Naive B cell (primary cell): ENCODE results near the gene TRIM67. TPM values are rescaled to one million over a fixed set of nuclear protein-coding genes. Genes with fewer than 3 reads are reported as not detected.

Experiments used
- ATAC-seq, 2 donors: fragments of 150-1000 bp; cut with Tn5 transposase; 2 replicates each; pipeline ENCODE4 v1.10.0; 2021; ENCODE audit warnings: low read depth in 2 of 2, mild to moderate bottlenecking in 2 of 2, moderate library complexity in 2 of 2
- DNase-seq: peaks from one replicate; pipeline ENCODE4 v3.0.0; 2022
- H3K27ac Mint-ChIP-seq, 6 donors: one replicate each; pipeline ENCODE4 v1.8.0; 2020 to 2022; ENCODE audit warnings: mild to moderate bottlenecking in 6 of 6, mixed read lengths in 6 of 6, moderate library complexity in 5 of 6, inconsistent platforms in 2 of 6
- H3K27me3 Mint-ChIP-seq, 3 donors: one replicate each; pipeline ENCODE4 v1.8.0; 2021 to 2022; ENCODE audit warnings: mixed read lengths in 3 of 3, mild to moderate bottlenecking in 1 of 3
- H3K36me3 Mint-ChIP-seq, 2 donors: one replicate each; pipeline ENCODE4 v1.8.0; 2020 to 2022; ENCODE audit warnings: mixed read lengths in 2 of 2, inconsistent platforms in 1 of 2, mild to moderate bottlenecking in 1 of 2
- H3K4me1 Mint-ChIP-seq, 3 donors: one replicate each; pipeline ENCODE4 v1.8.0; 2020 to 2022; ENCODE audit warnings: mixed read lengths in 3 of 3, inconsistent platforms in 1 of 3, mild to moderate bottlenecking in 1 of 3, moderate library complexity in 1 of 3
- H3K4me3 Mint-ChIP-seq, 8 donors: one replicate each; pipeline ENCODE4 v1.8.0; 2020 to 2022; ENCODE audit warnings: mild to moderate bottlenecking in 8 of 8, mixed read lengths in 8 of 8, moderate library complexity in 8 of 8, inconsistent platforms in 2 of 8
- H3K9me3 Mint-ChIP-seq, 7 donors: one replicate each; pipeline ENCODE4 v1.8.0; 2020 to 2022; ENCODE audit warnings: mixed read lengths in 7 of 7, mild to moderate bottlenecking in 5 of 7, inconsistent platforms in 2 of 7, moderate library complexity in 1 of 7
- polyA plus RNA-seq, 6 donors: library from polyadenylated mRNA; unstranded; fragments of 300-500 nt; fragmentation: Illumina TruSeq; gene quantifications; one replicate each; pipeline ENCODE4 v1.2.3, GENCODE V29; 2021; ENCODE audit warnings: low read depth in 6 of 6

Gene TRIM67
- polyA plus RNA-seq, 6 donors from 2014 or later: not detected

DNA sequence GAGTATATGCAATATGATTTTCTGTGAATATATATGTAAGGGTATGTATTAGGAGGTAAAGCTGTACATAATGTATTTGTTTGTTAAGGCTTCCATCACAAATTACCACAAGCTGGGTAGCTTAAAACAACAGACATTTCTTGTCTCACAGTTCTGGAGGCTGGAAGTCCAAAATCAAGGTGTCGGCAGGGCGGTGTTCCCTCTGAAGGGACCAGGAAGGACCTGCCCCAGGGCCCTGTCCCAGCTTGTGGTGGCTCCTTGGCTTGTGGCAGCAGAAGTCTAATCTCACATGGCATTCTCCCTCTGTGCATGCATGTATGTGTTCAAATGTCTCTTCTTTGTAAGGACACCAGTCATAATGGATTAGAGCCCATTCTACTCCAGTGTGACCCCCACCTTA lies 17.1 kb downstream of the TRIM67 start:
- no peak for ATAC-seq
- Mint-ChIP-seq H3K36me3 (no peaks in the 10 kb centered on the region), H3K27me3 (peaks cover 61 to 68% (median 62%) of the 10 kb centered on the region in 3 donors), H3K9me3 (peaks cover 0 to 11% (median 0%) of the 10 kb centered on the region in 7 donors), H3K4me3 (no peak overlapping the region), H3K4me1 (no peaks in the 10 kb centered on the region), H3K27ac (no peak overlapping the region)
- no peak for DNase-seq

DNA sequence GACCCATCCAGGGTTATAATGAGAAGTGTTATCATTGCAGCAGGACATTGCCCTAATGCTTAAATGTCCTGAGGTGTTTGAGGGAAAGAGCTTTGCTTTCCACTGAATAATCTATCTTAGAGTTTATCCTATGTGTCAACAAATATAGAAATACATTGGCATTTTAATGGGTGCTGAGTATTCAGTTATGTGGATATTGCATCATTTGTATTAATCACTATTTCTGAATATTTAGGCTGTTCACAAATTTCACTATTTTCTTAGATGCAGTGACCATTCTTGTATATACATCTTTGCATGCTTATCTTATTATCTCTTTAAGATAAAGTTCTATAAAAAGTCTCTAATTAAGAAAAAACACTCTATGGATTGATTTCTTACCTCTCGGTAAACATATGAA lies 18.2 kb downstream of the TRIM67 start:
- Mint-ChIP-seq H3K27me3 (peaks cover 52 to 74% (median 60%) of the 10 kb centered on the region in 3 donors), H3K4me1 (no peaks in the 10 kb centered on the region), H3K9me3 (peaks cover 0 to 11% (median 0%) of the 10 kb centered on the region in 7 donors), H3K36me3 (no peaks in the 10 kb centered on the region), H3K4me3 (no peak overlapping the region), H3K27ac (no peak overlapping the region)
- no peak for ATAC-seq
- DNase-seq: no peak

DNA sequence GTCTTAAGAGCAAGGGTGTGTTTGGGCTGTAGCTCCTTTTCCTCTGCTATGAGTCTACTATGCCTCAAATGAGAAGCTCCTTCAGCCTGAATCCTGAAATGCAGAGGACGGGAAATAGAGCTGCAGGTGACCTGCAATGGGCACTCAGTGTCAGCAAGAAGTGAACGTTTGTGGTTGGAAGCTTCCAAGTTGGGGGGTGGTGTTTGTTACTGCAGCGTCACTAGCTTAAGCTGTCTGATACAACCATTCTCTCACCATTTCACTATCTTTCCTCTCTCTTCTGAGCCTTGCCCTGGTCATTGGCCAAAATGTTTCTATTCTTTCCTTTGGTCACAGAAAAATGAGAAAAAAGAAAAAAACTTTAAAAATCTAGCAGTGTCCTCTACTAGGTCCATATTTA lies 19.4 kb downstream of the TRIM67 start:
- DNase-seq (no peak), ATAC-seq (no peak)
- H3K27me3 Mint-ChIP-seq: peaks cover 48 to 73% (median 61%) of the 10 kb centered on the region in 3 donors
- no peak overlapping the region for H3K4me3 Mint-ChIP-seq
- no peaks in the 10 kb centered on the region for H3K36me3 Mint-ChIP-seq
- peaks cover 0 to 11% (median 0%) of the 10 kb centered on the region in 7 donors for H3K9me3 Mint-ChIP-seq
- no peak overlapping the region for H3K27ac Mint-ChIP-seq
- H3K4me1 Mint-ChIP-seq: no peaks in the 10 kb centered on the region

DNA sequence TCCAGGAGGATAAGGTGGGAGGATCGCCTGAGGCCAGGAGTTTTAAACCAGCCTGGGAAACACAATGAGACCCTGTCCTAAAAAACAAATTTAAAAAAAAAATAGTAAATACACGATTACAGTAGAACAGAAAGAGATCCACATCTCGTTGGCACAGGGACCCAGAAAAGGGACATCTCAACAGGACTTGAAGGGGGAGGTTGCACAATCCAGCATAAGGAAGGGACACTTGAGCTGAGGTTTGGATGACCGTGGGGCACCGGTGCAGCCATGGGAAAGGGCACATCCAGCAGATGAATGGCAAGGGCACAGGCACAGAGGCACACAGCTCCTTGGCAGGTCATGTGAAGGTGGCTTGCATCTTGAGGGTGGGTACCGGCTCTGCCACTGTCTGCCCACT lies 20.5 kb downstream of the TRIM67 start:
- peaks cover 47 to 73% (median 53%) of the 10 kb centered on the region in 3 donors for H3K27me3 Mint-ChIP-seq
- ATAC-seq: no peak
- H3K4me1 Mint-ChIP-seq: no peaks in the 10 kb centered on the region
- H3K27ac Mint-ChIP-seq: no peak overlapping the region
- no peaks in the 10 kb centered on the region for H3K36me3 Mint-ChIP-seq
- no peak overlapping the region for H3K4me3 Mint-ChIP-seq
- peaks cover 0 to 11% (median 0%) of the 10 kb centered on the region in 7 donors for H3K9me3 Mint-ChIP-seq
- no peak for DNase-seq

DNA sequence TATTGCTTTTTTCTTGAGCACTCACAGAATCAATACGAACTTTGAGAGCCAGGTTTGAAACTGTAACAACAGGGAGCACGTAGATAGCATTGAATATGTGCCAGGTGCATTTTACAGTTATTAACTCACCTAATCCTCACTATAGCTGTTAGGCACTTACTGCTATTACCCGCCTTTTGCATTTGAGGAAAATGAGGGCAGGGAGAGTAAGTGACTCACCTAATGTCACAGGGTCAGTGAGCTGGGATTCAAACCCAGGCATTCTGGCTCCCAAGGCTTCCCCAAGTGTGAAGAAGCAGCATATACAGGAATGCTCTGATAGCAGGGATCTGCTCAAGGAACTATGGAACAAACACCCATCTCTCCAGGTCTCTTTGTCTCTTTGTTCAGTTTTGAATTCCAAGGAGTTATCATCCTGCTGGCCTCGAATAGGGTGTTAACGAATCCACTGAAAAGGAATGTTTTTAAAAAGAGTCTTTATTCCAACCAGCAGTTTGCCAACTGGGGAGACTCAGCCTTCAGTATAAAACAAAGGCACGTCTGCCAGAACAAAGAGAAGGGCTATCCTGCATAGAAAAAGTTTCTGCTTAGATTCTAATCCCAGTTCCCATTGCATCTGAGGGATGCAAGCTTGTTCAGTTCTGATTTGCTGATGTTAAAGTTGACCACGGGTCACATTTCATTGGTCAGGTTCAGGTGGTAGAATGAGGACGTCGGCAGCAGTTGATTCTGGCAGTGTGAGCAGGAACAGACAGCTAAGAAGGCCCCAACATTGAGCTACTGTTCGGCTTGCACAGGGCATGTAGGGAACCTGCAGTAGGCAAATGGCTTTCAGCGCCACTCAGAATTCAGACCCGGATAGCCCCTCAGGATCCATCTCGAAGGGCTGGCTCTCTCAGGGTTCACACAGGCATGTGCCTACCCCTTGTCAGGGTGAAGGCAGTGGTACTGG lies 22.1 kb downstream of the TRIM67 start:
- peaks cover 0 to 6% (median 0%) of the 10 kb centered on the region in 7 donors for H3K9me3 Mint-ChIP-seq
- peaks cover 37 to 77% (median 55%) of the 10 kb centered on the region in 3 donors for H3K27me3 Mint-ChIP-seq
- H3K4me1 Mint-ChIP-seq: no peaks in the 10 kb centered on the region
- ATAC-seq (no peak), DNase-seq (no peak)
- H3K4me3 Mint-ChIP-seq: no peak overlapping the region
- no peak overlapping the region for H3K27ac Mint-ChIP-seq
- no peaks in the 10 kb centered on the region for H3K36me3 Mint-ChIP-seq

DNA sequence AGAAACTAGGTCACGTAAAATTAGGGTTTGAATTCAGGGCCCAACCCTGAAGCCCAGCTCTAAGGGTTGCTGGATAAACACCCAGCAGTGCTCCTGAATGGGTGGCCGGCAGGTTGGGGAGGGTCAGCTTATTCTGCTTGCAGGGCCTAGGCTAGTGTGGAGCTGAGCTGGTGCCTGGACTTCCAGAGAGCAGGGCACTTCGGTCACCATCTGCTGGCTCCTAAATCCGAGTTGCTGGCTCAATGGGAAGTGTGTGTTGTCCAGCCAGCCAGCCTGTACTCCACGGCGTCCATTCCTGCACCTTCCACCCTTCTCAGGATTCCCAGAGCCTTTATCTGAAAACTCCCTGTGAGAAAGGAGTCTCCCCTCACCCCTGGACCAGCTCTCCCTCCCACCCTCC lies 23.0 kb downstream of the TRIM67 start:
- no peak for ATAC-seq
- H3K4me3 Mint-ChIP-seq: no peak overlapping the region
- no peaks in the 10 kb centered on the region for H3K4me1 Mint-ChIP-seq

DNA sequence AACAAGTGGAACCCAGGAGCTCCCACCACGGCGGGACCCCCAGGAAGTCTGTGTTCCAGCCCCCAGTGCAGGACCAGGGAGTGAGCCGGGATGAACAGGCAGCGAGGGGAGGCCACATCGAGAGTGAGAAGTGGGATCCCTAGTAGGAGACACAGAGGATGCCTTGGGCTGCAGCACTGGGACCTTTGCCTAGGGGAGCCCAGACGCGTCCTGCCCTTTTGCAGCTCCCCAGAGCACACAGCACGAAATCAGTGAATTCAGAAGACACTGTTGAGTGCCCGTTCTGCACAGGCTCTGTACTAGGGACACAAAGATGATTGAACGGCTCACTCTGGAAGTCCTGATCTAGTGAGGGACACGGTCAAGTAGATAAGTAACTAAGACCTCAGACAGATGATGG lies 23.5 kb downstream of the TRIM67 start:
- H3K9me3 Mint-ChIP-seq: peaks cover 0 to 12% (median 1%) of the 10 kb centered on the region in 7 donors
- peaks cover 46 to 73% (median 51%) of the 10 kb centered on the region in 3 donors for H3K27me3 Mint-ChIP-seq
- peaks cover 0 to 5% of the 10 kb centered on the region in 2 donors for H3K36me3 Mint-ChIP-seq
- ATAC-seq (no peak), DNase-seq (no peak)
- no peaks in the 10 kb centered on the region for H3K4me1 Mint-ChIP-seq
- H3K27ac Mint-ChIP-seq: no peak overlapping the region
- H3K4me3 Mint-ChIP-seq: no peak overlapping the region

More for the DNA sequence above, 23.0 kb downstream of the TRIM67 start:
- Mint-ChIP-seq H3K27me3 (peaks cover 46 to 75% (median 51%) of the 10 kb centered on the region in 3 donors), H3K36me3 (peaks cover 0 to 5% of the 10 kb centered on the region in 2 donors), H3K9me3 (peaks cover 0 to 10% (median 2%) of the 10 kb centered on the region in 7 donors), H3K27ac (no peak overlapping the region)
- DNase-seq: no peak

DNA sequence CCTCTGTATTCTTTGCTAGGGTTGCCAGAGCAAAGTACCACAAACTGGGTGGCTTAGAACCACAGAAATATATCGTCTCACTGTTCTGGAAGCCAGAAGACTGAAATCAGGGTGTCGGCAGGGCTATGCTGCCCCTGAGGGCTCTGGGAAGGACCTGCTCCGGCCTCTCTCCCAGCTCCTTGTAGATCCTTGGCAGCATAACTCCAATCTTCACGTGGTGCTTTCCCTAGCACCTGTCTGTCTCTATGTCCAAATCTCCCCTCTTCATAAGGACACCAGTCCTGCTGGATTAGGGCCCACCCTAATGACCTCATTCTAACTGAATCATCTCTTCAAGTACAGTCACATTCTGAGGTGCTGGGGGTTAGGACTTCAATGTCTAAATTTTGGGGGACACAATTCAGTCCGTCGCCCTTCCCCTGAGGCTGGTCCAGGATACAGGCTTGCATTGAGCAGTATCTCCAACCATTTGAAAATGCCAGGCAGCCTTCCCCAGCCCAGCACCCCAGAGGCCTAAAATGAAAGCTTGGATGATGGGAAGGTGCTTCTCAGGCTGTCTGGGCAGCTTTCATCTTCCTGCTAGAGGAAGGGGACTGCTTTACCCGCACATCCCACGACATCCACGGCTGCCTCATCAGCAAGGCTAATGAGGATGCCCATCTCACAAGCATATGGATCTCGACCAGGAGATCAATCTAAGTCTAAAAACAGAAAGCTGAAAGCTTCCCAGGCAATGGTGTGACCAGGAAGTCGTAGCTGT lies 24.7 kb downstream of the TRIM67 start:
- peaks cover 0 to 5% of the 10 kb centered on the region in 2 donors for H3K36me3 Mint-ChIP-seq
- no peak for ATAC-seq
- DNase-seq: no peak
- peak overlapping the region in 1 of 8 donors; percentile 35 for H3K4me3 Mint-ChIP-seq
- peaks cover 45 to 79% (median 51%) of the 10 kb centered on the region in 3 donors for H3K27me3 Mint-ChIP-seq
- H3K9me3 Mint-ChIP-seq: peaks cover 0 to 12% (median 2%) of the 10 kb centered on the region in 7 donors
- no peak overlapping the region for H3K27ac Mint-ChIP-seq
- no peaks in the 10 kb centered on the region for H3K4me1 Mint-ChIP-seq

DNA sequence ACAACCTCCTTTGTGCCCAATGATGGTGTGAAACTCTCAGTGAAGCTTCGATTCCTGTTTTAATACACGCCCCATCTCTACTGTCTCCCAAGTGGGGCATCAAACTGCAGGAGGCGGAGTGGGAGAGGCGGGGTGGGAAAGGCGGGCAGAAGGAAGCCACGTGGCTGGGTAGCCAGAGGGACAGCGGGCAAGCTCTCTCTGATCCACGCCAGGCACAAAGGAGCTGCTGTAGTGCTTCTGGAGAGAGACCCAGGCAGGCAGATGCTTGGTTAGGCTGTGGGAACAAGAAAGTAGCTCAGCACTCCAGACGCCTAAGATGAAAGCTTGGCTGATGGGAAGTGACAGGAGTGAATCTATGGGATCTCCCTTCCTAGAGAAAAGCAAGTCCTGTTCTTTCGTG lies 25.7 kb downstream of the TRIM67 start:
- Mint-ChIP-seq H3K36me3 (peaks cover 0 to 5% of the 10 kb centered on the region in 2 donors), H3K4me1 (no peaks in the 10 kb centered on the region)

DNA sequence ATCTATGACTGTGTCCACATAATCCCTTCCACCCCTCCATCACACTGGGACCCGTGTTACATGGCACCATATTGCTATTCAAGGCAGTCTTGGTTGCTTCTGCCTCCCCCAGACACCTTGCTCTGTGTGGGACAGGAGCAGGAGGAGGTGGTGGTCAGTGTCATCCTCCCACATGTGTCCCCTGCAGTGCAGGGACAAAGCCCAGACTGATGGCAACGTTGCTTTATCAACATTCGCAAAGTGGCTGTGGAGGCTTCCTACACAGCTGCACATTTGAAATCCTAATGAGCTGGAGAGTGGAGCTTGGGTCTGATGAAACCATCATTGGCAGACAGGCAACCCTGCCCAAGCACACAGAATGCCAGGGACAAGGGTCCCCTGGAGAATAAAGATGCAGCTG lies 26.2 kb downstream of the TRIM67 start:
- H3K27ac Mint-ChIP-seq: no peak overlapping the region
- H3K4me3 Mint-ChIP-seq: no peak overlapping the region
- no peaks in the 10 kb centered on the region for H3K4me1 Mint-ChIP-seq
- peaks cover 0 to 12% (median 2%) of the 10 kb centered on the region in 7 donors for H3K9me3 Mint-ChIP-seq
- peaks cover 40 to 77% (median 46%) of the 10 kb centered on the region in 3 donors for H3K27me3 Mint-ChIP-seq
- ATAC-seq (no peak), DNase-seq (no peak)
- peaks cover 0 to 5% of the 10 kb centered on the region in 2 donors for H3K36me3 Mint-ChIP-seq

More for the DNA sequence above, 25.7 kb downstream of the TRIM67 start:
- H3K4me3 Mint-ChIP-seq: no peak overlapping the region
- H3K27ac Mint-ChIP-seq: no peak overlapping the region
- ATAC-seq (no peak), DNase-seq (no peak)
- peaks cover 40 to 79% (median 49%) of the 10 kb centered on the region in 3 donors for H3K27me3 Mint-ChIP-seq
- peaks cover 0 to 12% (median 2%) of the 10 kb centered on the region in 7 donors for H3K9me3 Mint-ChIP-seq

DNA sequence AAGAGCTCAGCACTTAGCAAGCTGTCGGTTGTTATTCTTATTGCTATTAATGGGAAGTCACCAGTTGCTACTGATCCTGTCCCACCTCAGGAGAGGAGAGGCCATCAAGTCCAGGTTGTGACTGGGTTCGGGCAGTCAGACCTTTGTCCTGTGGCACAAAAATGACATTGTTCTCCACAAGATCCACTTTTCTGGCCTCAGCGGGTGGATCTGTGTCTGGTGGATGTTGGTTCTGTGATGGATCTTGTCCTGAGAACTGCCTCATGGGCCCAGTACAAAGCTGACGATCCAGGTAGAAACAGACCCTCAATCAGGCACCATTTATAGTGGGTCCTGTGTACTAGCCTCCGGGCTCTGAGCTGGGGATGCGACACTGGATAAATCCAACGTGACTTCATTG lies 26.9 kb downstream of the TRIM67 start:
- no peak for DNase-seq
- no peak for ATAC-seq
- Mint-ChIP-seq H3K27me3 (peaks cover 46 to 84% (median 51%) of the 10 kb centered on the region in 3 donors), H3K9me3 (peaks cover 0 to 12% (median 2%) of the 10 kb centered on the region in 7 donors), H3K4me1 (no peaks in the 10 kb centered on the region), H3K27ac (no peak overlapping the region), H3K36me3 (peaks cover 0 to 5% of the 10 kb centered on the region in 2 donors), H3K4me3 (no peak overlapping the region)

DNA sequence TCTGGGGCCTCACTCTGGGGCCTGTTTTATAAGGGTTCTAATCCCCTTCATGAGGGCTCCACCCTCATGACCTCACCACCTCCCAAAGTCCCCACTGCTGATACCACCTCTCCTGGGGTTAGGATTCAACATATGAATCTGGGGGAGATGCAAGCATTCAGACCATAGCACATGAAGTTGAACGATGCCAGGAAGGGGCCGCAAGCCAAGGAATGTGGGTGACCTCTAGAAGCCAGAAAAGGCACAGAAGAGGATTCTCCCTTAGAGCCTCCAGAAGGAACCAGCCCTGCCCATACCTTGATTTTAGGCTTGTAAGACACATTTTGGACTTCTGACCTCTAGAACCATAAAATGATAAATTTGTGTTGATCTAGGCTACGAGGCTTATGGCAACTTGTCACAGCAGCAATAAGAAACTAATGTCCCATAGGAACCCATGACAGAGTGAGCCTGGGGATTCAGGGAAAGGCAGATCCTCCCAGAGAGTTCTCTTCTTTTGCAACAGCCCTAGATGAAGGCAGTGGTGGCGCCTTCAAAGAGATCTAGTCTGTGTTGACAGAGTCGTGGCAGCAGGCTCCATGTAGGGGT lies 27.9 kb downstream of the TRIM67 start:
- ATAC-seq: no peak
- Mint-ChIP-seq H3K36me3 (peaks cover 0 to 5% of the 10 kb centered on the region in 2 donors), H3K4me1 (no peaks in the 10 kb centered on the region), H3K9me3 (peaks cover 0 to 12% (median 2%) of the 10 kb centered on the region in 7 donors), H3K27me3 (peaks cover 40 to 76% (median 52%) of the 10 kb centered on the region in 3 donors), H3K27ac (no peak overlapping the region), H3K4me3 (no peak overlapping the region)
- DNase-seq: no peak

DNA sequence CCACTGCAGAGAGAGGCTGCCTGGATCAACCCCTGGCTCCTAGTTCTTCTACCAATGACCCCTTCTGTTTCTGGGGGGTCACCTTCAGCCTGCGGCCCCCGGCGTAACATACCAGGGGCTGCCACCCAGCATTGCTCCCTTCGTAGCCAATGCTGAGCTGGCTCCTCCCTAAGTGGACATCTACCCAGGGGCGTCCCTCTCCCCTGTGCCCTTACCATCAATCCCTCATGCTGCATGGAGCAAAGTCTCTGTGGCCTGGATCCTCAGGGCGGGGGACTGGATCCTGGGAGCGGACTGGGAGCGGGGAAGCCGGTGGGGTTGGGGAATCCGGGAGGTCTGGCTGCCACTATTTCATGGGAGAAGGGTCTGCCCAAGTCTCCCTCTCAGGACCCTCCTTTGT lies 28.6 kb downstream of the TRIM67 start:
- Mint-ChIP-seq H3K27me3 (peaks cover 38 to 70% (median 51%) of the 10 kb centered on the region in 3 donors), H3K27ac (no peak overlapping the region), H3K9me3 (peaks cover 0 to 12% (median 2%) of the 10 kb centered on the region in 7 donors), H3K36me3 (peaks cover 0 to 5% of the 10 kb centered on the region in 2 donors), H3K4me1 (no peaks in the 10 kb centered on the region), H3K4me3 (no peak overlapping the region)
- ATAC-seq (no peak), DNase-seq (no peak)
